HK-2 (cell line): ENCODE results near the gene AP1AR.
"Not testable (repeated sequence)": the region's sequence is repeated elsewhere in the genome, so short reads cannot be mapped to it uniquely, and the experiment has no call there.

ENCODE experiments used
- DNase-seq: peaks from one replicate; pipeline ENCODE4 v3.0.0-alpha.2; 2018; ENCODE audit not compliant: unreplicated experiment

Gene AP1AR

GRCh38 chr4:112279025-112279881 is 47.7 kb downstream of the AP1AR start:
- DNase-seq: no peak

- DNase-seq: no peak
Measured at GRCh38 chr4:112279882-112280315, 48.3 kb downstream of the AP1AR start.

- no peak for DNase-seq
Measured at GRCh38 chr4:112280386-112281056, 48.9 kb downstream of the AP1AR start.

GRCh38 chr4:112281895-112282398 is 50.4 kb downstream of the AP1AR start:
- not testable (repeated sequence) for DNase-seq

GRCh38 chr4:112282860-112283667 is 51.5 kb downstream of the AP1AR start:
- no peak for DNase-seq

- DNase-seq: no peak
Measured at GRCh38 chr4:112284166-112284565, 52.6 kb downstream of the AP1AR start.

GRCh38 chr4:112284662-112285411 is 53.2 kb downstream of the AP1AR start:
- peak; percentile 25 for DNase-seq

- DNase-seq: no peak
Measured at GRCh38 chr4:112287258-112287989, 55.8 kb downstream of the AP1AR start.

GRCh38 chr4:112288455-112288854 is 56.9 kb downstream of the AP1AR start:
- no peak for DNase-seq

- DNase-seq: no peak
Measured at GRCh38 chr4:112289407-112290253, 58.0 kb downstream of the AP1AR start.

GRCh38 chr4:112290341-112290740 is 58.8 kb downstream of the AP1AR start:
- DNase-seq: no peak

GRCh38 chr4:112296949-112297880 is 65.6 kb downstream of the AP1AR start, which contains the start of gene ALPK1:
ALPK1 (plus strand) TSS chr4:112297369.
- DNase-seq: no peak

GRCh38 chr4:112299721-112300120 is 68.1 kb downstream of the AP1AR start:
- no peak for DNase-seq

- no peak for DNase-seq
Measured at GRCh38 chr4:112302320-112303274, 71.0 kb downstream of the AP1AR start.

- DNase-seq: not testable (repeated sequence)
Measured at GRCh38 chr4:112305477-112305876, 73.9 kb downstream of the AP1AR start.

- not testable (repeated sequence) for DNase-seq
Measured at GRCh38 chr4:112309263-112309791, 77.7 kb downstream of the AP1AR start.

- no peak for DNase-seq
Measured at GRCh38 chr4:112311516-112311915, 79.9 kb downstream of the AP1AR start.
